CD4-positive, alpha-beta T cell treated with Interferon alpha-2 for 1 hour (primary cell): Measurements from ENCODE around the gene EMC10.
"Not testable (repeated sequence)": the region's sequence is repeated elsewhere in the genome, so short reads cannot be mapped to it uniquely, and the experiment has no call there.

Experiments used
- DNase-seq, 2 donors: peaks; one replicate each; pipeline ENCODE4 v3.0.0-alpha.2; 2020 to 2022

Gene EMC10

GRCh38 chr19:50476224-50476906, at the start of gene EMC10, which contains the start of gene GARIN5A:
Gene EMC10, plus strand, starts transcription at chr19:50476507. Its CDS starts 38 bp downstream, at chr19:50476545.
Gene GARIN5A, minus strand, starts transcription at chr19:50476848. Its CDS starts 460 bp downstream, at chr19:50476388.
- peak; percentile 97 for DNase-seq

GRCh38 chr19:50427318-50427925, 48.9 kb upstream of the EMC10 start:
- no peak for DNase-seq

GRCh38 chr19:50427997-50428425, 48.3 kb upstream of the EMC10 start:
- DNase-seq: peak; percentile 51 to 83

GRCh38 chr19:50428772-50429463, 47.4 kb upstream of the EMC10 start:
- DNase-seq: no peak

GRCh38 chr19:50430888-50431342, 45.4 kb upstream of the EMC10 start:
- peak in 1 of 2 donors; percentile 57 for DNase-seq

- peak; percentile 88 to 92 for DNase-seq
These were observed 44.7 kb upstream of the EMC10 start for GRCh38 chr19:50431343-50432220.

GRCh38 chr19:50432221-50433028, 43.9 kb upstream of the EMC10 start, which contains the start of gene MYBPC2:
Gene MYBPC2, plus strand, starts transcription at chr19:50432892. Its CDS starts 62 bp downstream, at chr19:50432954.
- no peak for DNase-seq

GRCh38 chr19:50433201-50434180, 42.8 kb upstream of the EMC10 start:
- DNase-seq: no peak

GRCh38 chr19:50434525-50434924, 41.8 kb upstream of the EMC10 start:
- DNase-seq: peak in 1 of 2 donors; percentile 35

- DNase-seq: no peak
These were observed 41.1 kb upstream of the EMC10 start for GRCh38 chr19:50435221-50435620.

- DNase-seq: no peak
These were observed 40.7 kb upstream of the EMC10 start for GRCh38 chr19:50435627-50436026.

- DNase-seq: no peak
These were observed 38.4 kb upstream of the EMC10 start for GRCh38 chr19:50437862-50438449.

- not testable (repeated sequence) for DNase-seq
These were observed 37.2 kb upstream of the EMC10 start for GRCh38 chr19:50439130-50439529.

- no peak for DNase-seq
These were observed 32.2 kb upstream of the EMC10 start for GRCh38 chr19:50444059-50444458.

GRCh38 chr19:50447053-50447452, 29.3 kb upstream of the EMC10 start:
- DNase-seq: no peak

- DNase-seq: no peak
These were observed 28.6 kb upstream of the EMC10 start for GRCh38 chr19:50447750-50448149.

- DNase-seq: no peak
These were observed 26.9 kb upstream of the EMC10 start for GRCh38 chr19:50449236-50449899.

GRCh38 chr19:50450369-50451222, 25.7 kb upstream of the EMC10 start:
- DNase-seq: no peak

GRCh38 chr19:50451223-50451534, 25.1 kb upstream of the EMC10 start:
- no peak for DNase-seq
